Neural progenitor cell (in vitro differentiated cells): Measurements from ENCODE around the gene LRRN2. TPM values are rescaled to one million over a fixed set of nuclear protein-coding genes. Genes with fewer than 3 reads are reported as not detected.
"Not testable (repeated sequence)": the region's sequence is repeated elsewhere in the genome, so short reads cannot be mapped to it uniquely, and the experiment has no call there.

ENCODE experiments used
- DNase-seq: peaks from one replicate; pipeline ENCODE4 v3.0.0-alpha.2; 2016; ENCODE audit warnings: low spot score
- H2AFZ ChIP-seq: fragments of 200-600 bp; sonication (generic); replicated peaks from 2 replicates; pipeline ENCODE4 v1.6.1; 2016; ENCODE audit warnings: antibody characterized with exemption
- H3F3A ChIP-seq: fragments of 200-600 bp; sonication (generic); 2 replicates; pipeline ENCODE4 v1.6.1; 2016; ENCODE audit warnings: antibody characterized with exemption, low read depth
- H3K27ac ChIP-seq: fragments of 200-600 bp; sonication (generic); 2 replicates; pipeline ENCODE4 v1.5.1; 2016; ENCODE audit warnings: mild to moderate bottlenecking
- H3K27me3 ChIP-seq: fragments of 200-600 bp; sonication (generic); 2 replicates; pipeline ENCODE4 v1.6.1; 2016; ENCODE audit warnings: mild to moderate bottlenecking, moderate library complexity
- H3K36me3 ChIP-seq: fragments of 200-600 bp; sonication (generic); 2 replicates; pipeline ENCODE4 v1.5.1; 2016
- H3K4me1 ChIP-seq: fragments of 200-600 bp; sonication (generic); 2 replicates; pipeline ENCODE4 v1.6.1; 2016; ENCODE audit warnings: mixed run types
- H3K4me2 ChIP-seq: fragments of 200-600 bp; sonication (generic); 2 replicates; pipeline ENCODE4 v1.6.1; 2016
- H3K4me3 ChIP-seq: fragments of 200-600 bp; sonication (generic); 2 replicates; pipeline ENCODE4 v1.5.1; 2016
- H3K79me2 ChIP-seq: fragments of 200-600 bp; sonication (generic); 2 replicates; pipeline ENCODE4 v1.6.1; 2016; ENCODE audit warnings: low read depth
- H3K9ac ChIP-seq: fragments of 200-600 bp; sonication (generic); 2 replicates; pipeline ENCODE4 v1.6.1; 2016
- H3K9me3 ChIP-seq: fragments of 200-600 bp; sonication (generic); 2 replicates; pipeline ENCODE4 v1.5.1; 2016; ENCODE audit warnings: low read depth
- H4K20me1 ChIP-seq: fragments of 200-600 bp; sonication (generic); 2 replicates; pipeline ENCODE4 v1.6.1; 2016; ENCODE audit warnings: low read depth
- H3K27ac Mint-ChIP-seq: 3 replicates; pipeline ENCODE4 v1.8.0; 2021; ENCODE audit warnings: mixed read lengths
- H3K27me3 Mint-ChIP-seq: 2 replicates; pipeline ENCODE4 v1.8.0; 2022; ENCODE audit warnings: low read depth, mild to moderate bottlenecking, inconsistent platforms, moderate library complexity, mixed read lengths; ENCODE audit not compliant: insufficient read depth
- H3K36me3 Mint-ChIP-seq: 3 replicates; pipeline ENCODE4 v1.8.0; 2021; ENCODE audit warnings: mixed read lengths
- H3K4me1 Mint-ChIP-seq: 3 replicates; pipeline ENCODE4 v1.8.0; 2021; ENCODE audit warnings: mixed read lengths
- H3K4me3 Mint-ChIP-seq: 3 replicates; pipeline ENCODE4 v1.8.0; 2021; ENCODE audit warnings: mild to moderate bottlenecking, moderate library complexity, mixed read lengths
- H3K9me3 Mint-ChIP-seq: 3 replicates; pipeline ENCODE4 v1.8.0; 2020; ENCODE audit warnings: mixed read lengths
- CTCF ChIP-seq: fragments of 200-600 bp; sonication (generic); IDR thresholded peaks from 2 replicates; pipeline ENCODE4 v1.5.1; 2017; ENCODE audit warnings: antibody characterized with exemption, mild to moderate bottlenecking
- EZH2 ChIP-seq: fragments of 200-600 bp; sonication (generic); IDR thresholded peaks from 2 replicates; pipeline ENCODE4 v1.6.1; 2017; ENCODE audit warnings: antibody characterized with exemption, mild to moderate bottlenecking, moderate library complexity
- EZH2phosphoT487 ChIP-seq: fragments of 200-600 bp; sonication (generic); IDR thresholded peaks from 2 replicates; pipeline ENCODE4 v1.6.1; 2017; ENCODE audit warnings: antibody characterized with exemption
- total RNA-seq: library from RNA; depleted of rRNA; stranded (reverse); fragments of >200 nt; gene quantifications from 2 replicates; pipeline ENCODE4 v1.2.3, GENCODE V29; 2015; ENCODE audit warnings: low replicate concordance

Gene LRRN2
- total RNA-seq, 1 donor from 2014 or later, result 1.9 TPM

GRCh38 chr1:204692325-204692840 lies 6.8 kb upstream of the LRRN2 start:
- peaks cover 3% of the 10 kb centered on the region for H3K9me3 Mint-ChIP-seq
- H3K27ac Mint-ChIP-seq, result peak overlapping the region; percentile 67
- no peaks in the 10 kb centered on the region for H3K79me2 ChIP-seq
- no peaks in the 10 kb centered on the region for H3K36me3 Mint-ChIP-seq
- no peak for DNase-seq
- TF ChIP-seq EZH2phosphoT487 (no peak), EZH2 (no peak), CTCF (peak; percentile 37)
- peak overlapping the region; percentile 94 for H2AFZ ChIP-seq
- H3K4me3 Mint-ChIP-seq, result no peak overlapping the region
- H3K4me3 ChIP-seq, result no peak overlapping the region
- peaks cover 21% of the 10 kb centered on the region for H3K4me1 ChIP-seq
- H3K9ac ChIP-seq, result no peak overlapping the region
- H3K36me3 ChIP-seq, result no peaks in the 10 kb centered on the region
- peaks cover 27% of the 10 kb centered on the region for H3K27me3 ChIP-seq
- peak overlapping the region; percentile 35 for H3K4me2 ChIP-seq
- H3K4me1 Mint-ChIP-seq, result peaks cover 22% of the 10 kb centered on the region
- no peaks in the 10 kb centered on the region for H3K9me3 ChIP-seq
- H4K20me1 ChIP-seq, result no peaks in the 10 kb centered on the region
- H3F3A ChIP-seq, result no peaks in the 10 kb centered on the region
- peaks cover 11% of the 10 kb centered on the region for H3K27me3 Mint-ChIP-seq
- H3K27ac ChIP-seq, result no peak overlapping the region

GRCh38 chr1:204691328-204691730 lies 5.8 kb upstream of the LRRN2 start:
- not testable (repeated sequence) for H3K36me3 ChIP-seq, H4K20me1 ChIP-seq, H3K9ac ChIP-seq, DNase-seq, H2AFZ ChIP-seq, H3K4me2 ChIP-seq, H3K4me3 ChIP-seq, H3K9me3 ChIP-seq, H3K27ac Mint-ChIP-seq, H3K9me3 Mint-ChIP-seq, H3F3A ChIP-seq, H3K4me3 Mint-ChIP-seq, H3K27ac ChIP-seq, H3K79me2 ChIP-seq, H3K36me3 Mint-ChIP-seq
- peaks cover 37% of the 10 kb centered on the region for H3K27me3 ChIP-seq
- Mint-ChIP-seq H3K27me3 (peaks cover 14% of the 10 kb centered on the region), H3K4me1 (peaks cover 22% of the 10 kb centered on the region)
- H3K4me1 ChIP-seq, result peaks cover 21% of the 10 kb centered on the region

- no peak for TF ChIP-seq EZH2
- no peak for TF ChIP-seq EZH2phosphoT487
- no peak for TF ChIP-seq CTCF
- no peak overlapping the region for H3K4me3 Mint-ChIP-seq
- Histone ChIP-seq H3K4me2 (no peak overlapping the region), H4K20me1 (no peaks in the 10 kb centered on the region), H3K9me3 (no peaks in the 10 kb centered on the region), H3K4me1 (peaks cover 21% of the 10 kb centered on the region), H3K79me2 (no peaks in the 10 kb centered on the region), H3K27me3 (peaks cover 63% of the 10 kb centered on the region), H3K36me3 (no peaks in the 10 kb centered on the region), H3K27ac (no peak overlapping the region), H3K4me3 (no peak overlapping the region), H2AFZ (no peak overlapping the region), H3K9ac (no peak overlapping the region), H3F3A (peaks cover 4% of the 10 kb centered on the region)
- H3K27ac Mint-ChIP-seq, result peak overlapping the region; percentile 46
- no peak for DNase-seq
- peaks cover 3% of the 10 kb centered on the region for H3K9me3 Mint-ChIP-seq
- peaks cover 22% of the 10 kb centered on the region for H3K4me1 Mint-ChIP-seq
- no peaks in the 10 kb centered on the region for H3K36me3 Mint-ChIP-seq
- H3K27me3 Mint-ChIP-seq, result peaks cover 18% of the 10 kb centered on the region
These were observed 3.2 kb upstream of the LRRN2 start for GRCh38 chr1:204688776-204689175.

- Mint-ChIP-seq H3K9me3 (peaks cover 3% of the 10 kb centered on the region), H3K4me1 (peaks cover 23% of the 10 kb centered on the region), H3K4me3 (no peak overlapping the region), H3K27ac (no peak overlapping the region), H3K36me3 (no peaks in the 10 kb centered on the region), H3K27me3 (peaks cover 20% of the 10 kb centered on the region)
- no peaks in the 10 kb centered on the region for H4K20me1 ChIP-seq
- peaks cover 70% of the 10 kb centered on the region for H3K27me3 ChIP-seq
- DNase-seq, result no peak
- peaks cover 5% of the 10 kb centered on the region for H3F3A ChIP-seq
- H3K27ac ChIP-seq, result no peak overlapping the region
- H3K4me2 ChIP-seq, result no peak overlapping the region
- no peaks in the 10 kb centered on the region for H3K79me2 ChIP-seq
- H3K4me3 ChIP-seq, result no peak overlapping the region
- no peak overlapping the region for H3K9ac ChIP-seq
- no peak for TF ChIP-seq EZH2phosphoT487
- TF ChIP-seq EZH2, result no peak
- TF ChIP-seq CTCF, result no peak
- no peaks in the 10 kb centered on the region for H3K36me3 ChIP-seq
- H3K4me1 ChIP-seq, result peaks cover 16% of the 10 kb centered on the region
- H3K9me3 ChIP-seq, result no peaks in the 10 kb centered on the region
- H2AFZ ChIP-seq, result no peak overlapping the region
These were observed 2.5 kb upstream of the LRRN2 start for GRCh38 chr1:204688007-204688406.
